Breast epithelium (tissue), 4 donors: ENCODE measurements around the gene OBSCN. TPM values are rescaled to one million over a fixed set of nuclear protein-coding genes. Genes with fewer than 3 reads are reported as not detected.

ENCODE experiments used
- DNase-seq, 2 donors: peaks; one replicate each; pipeline ENCODE4 v3.0.0-alpha.2; 2019; ENCODE audit warnings: low spot score in 2 of 2
- H3K27ac ChIP-seq, 2 donors: fragments of 200-600 bp; sonication (generic) in 1 of 2; one replicate each; pipeline ENCODE4 v1.5.1; 2016 to 2019; ENCODE audit warnings: mild to moderate bottlenecking in 1 of 2
- H3K27me3 ChIP-seq, 2 donors: fragments of 200-600 bp; sonication (generic) in 1 of 2; one replicate each; pipeline versions ENCODE4 v1.5.1 to v1.6.0; 2017 to 2019; ENCODE audit warnings: control low read depth in 1 of 2, mild to moderate bottlenecking in 1 of 2
- H3K36me3 ChIP-seq: fragments of 200-600 bp; one replicate; pipeline ENCODE4 v1.5.1; 2019
- H3K4me1 ChIP-seq, 2 donors: fragments of 200-600 bp; sonication (generic); one replicate each; pipeline ENCODE4 v1.5.1; 2016 to 2019; ENCODE audit warnings: control low read depth in 1 of 2
- H3K4me3 ChIP-seq, 3 donors: fragments of 200-600 bp; sonication (generic); 1 replicate in 2 of 3; 2 replicates in 1 of 3; pipeline ENCODE4 v1.5.1; 2016 to 2019; ENCODE audit warnings: mild to moderate bottlenecking in 3 of 3, moderate library complexity in 2 of 3
- H3K9me3 ChIP-seq, 2 donors: fragments of 200-600 bp; sonication (generic) in 1 of 2; one replicate each; pipeline ENCODE4 v1.5.1; 2016 to 2019; ENCODE audit warnings: control low read depth in 1 of 2
- CTCF ChIP-seq, 3 donors: fragments of 450-650 bp; IDR thresholded peaks; one replicate each; pipeline ENCODE4 v1.5.1; 2016 to 2017; ENCODE audit warnings: antibody characterized with exemption in 3 of 3, mild to moderate bottlenecking in 3 of 3, moderate library complexity in 3 of 3
- POLR2A ChIP-seq: fragments of 450-650 bp; IDR thresholded peaks from one replicate; pipeline ENCODE4 v1.6.1; 2016; ENCODE audit warnings: antibody characterized with exemption, mild to moderate bottlenecking, moderate library complexity
- POLR2AphosphoS5 ChIP-seq, 3 donors: sonication (generic); formaldehyde crosslinking; IDR thresholded peaks; one replicate each; pipeline ENCODE4 v1.6.1; 2017; ENCODE audit warnings: antibody characterized with exemption in 3 of 3
- intact Hi-C: fragments of 100-400 bp; cut with DNase I; formaldehyde crosslinking; loops from one replicate; pipeline ENCODE4 v1.15.1; 2023; ENCODE audit warnings: low total_unique reads
- total RNA-seq, 3 donors: library from RNA; depleted of rRNA; stranded (reverse); fragments of >200 nt; gene quantifications; one replicate each; pipeline ENCODE4 v1.1.0, GENCODE V29; 2016

Gene OBSCN
- total RNA-seq, 3 donors from 2014 or later, result 3.0 to 40.0 (median 27.9) TPM

DNA sequence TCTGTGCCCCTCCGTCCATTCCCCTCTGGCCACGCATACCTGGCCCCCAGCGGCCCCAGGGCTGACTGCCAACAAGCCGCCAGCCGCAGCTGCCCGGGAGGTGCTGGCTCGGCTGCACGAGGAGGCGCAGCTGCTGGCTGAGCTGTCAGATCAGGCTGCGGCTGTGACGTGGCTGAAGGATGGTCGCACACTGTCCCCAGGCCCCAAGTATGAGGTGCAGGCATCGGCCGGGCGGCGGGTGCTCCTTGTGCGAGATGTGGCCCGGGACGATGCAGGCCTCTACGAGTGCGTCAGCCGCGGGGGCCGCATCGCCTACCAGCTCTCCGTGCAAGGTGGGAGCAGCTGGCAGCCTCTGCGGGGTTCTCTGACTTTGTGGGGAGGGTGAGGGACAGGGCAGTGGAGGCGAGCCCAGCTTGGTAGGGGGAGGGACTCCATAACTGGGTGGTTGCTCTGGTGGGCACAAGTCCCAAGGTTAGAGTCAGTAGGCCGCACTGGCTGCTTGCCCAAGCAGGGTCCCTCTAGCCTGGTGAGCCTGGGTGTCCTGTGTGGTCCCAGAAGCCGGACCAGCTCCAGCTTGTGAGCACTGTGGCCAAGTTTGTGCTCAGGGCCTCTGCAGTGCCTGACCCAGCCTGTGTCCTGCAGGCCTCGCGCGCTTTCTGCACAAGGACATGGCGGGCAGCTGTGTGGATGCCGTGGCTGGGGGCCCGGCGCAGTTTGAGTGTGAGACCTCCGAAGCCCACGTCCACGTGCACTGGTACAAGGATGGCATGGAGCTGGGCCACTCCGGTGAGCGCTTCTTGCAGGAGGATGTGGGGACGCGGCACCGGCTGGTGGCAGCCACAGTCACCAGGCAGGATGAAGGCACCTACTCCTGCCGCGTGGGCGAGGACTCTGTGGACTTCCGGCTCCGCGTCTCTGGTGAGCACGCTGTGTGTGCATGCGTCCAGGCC lies 8.8 kb downstream of the OBSCN start:
- intact Hi-C loops, result no loop called here
- no peak overlapping the region for H3K27ac ChIP-seq
- H3K9me3 ChIP-seq, result peaks cover 0 to 3% of the 10 kb centered on the region in 2 donors
- no peaks in the 10 kb centered on the region for H3K36me3 ChIP-seq
- H3K4me1 ChIP-seq, result no peaks in the 10 kb centered on the region
- H3K4me3 ChIP-seq, result no peak overlapping the region
- TF ChIP-seq CTCF (IDR thresholded peaks at IDR 0.05), result no peak
- no peak for TF ChIP-seq POLR2A
- no peak for TF ChIP-seq POLR2AphosphoS5 (IDR thresholded peaks at IDR 0.05)
- H3K27me3 ChIP-seq, result no peaks in the 10 kb centered on the region
- DNase-seq, result no peak

GRCh38 chr1:228217551-228218344 lies 9.9 kb downstream of the OBSCN start:
- intact Hi-C loops, result no loop called here
- Histone ChIP-seq H3K27ac (no peak overlapping the region), H3K4me3 (no peak overlapping the region), H3K27me3 (no peaks in the 10 kb centered on the region), H3K36me3 (no peaks in the 10 kb centered on the region), H3K9me3 (no peaks in the 10 kb centered on the region), H3K4me1 (no peaks in the 10 kb centered on the region)
- peak in 1 of 3 donors; percentile 13 for TF ChIP-seq CTCF (IDR thresholded peaks at IDR 0.05)
- no peak for TF ChIP-seq POLR2A
- no peak for TF ChIP-seq POLR2AphosphoS5 (IDR thresholded peaks at IDR 0.05)
- peak in 1 of 2 donors; percentile 11 for DNase-seq

GRCh38 chr1:228218513-228219244 lies 10.8 kb downstream of the OBSCN start:
- H3K27me3 ChIP-seq, result no peaks in the 10 kb centered on the region
- intact Hi-C loops, result no loop called here
- DNase-seq, result no peak

GRCh38 chr1:228219245-228219961 lies 11.6 kb downstream of the OBSCN start:
- DNase-seq, result peak in 1 of 2 donors; percentile 11
- no peaks in the 10 kb centered on the region for H3K4me1 ChIP-seq
- H3K27ac ChIP-seq, result no peak overlapping the region
- no peak overlapping the region for H3K4me3 ChIP-seq
- intact Hi-C loops, result no loop called here
- H3K27me3 ChIP-seq, result no peaks in the 10 kb centered on the region
- H3K9me3 ChIP-seq, result peaks cover 2 to 6% of the 10 kb centered on the region in 2 donors
- TF ChIP-seq POLR2AphosphoS5 (IDR thresholded peaks at IDR 0.05) (no peak), CTCF (IDR thresholded peaks at IDR 0.05) (no peak), POLR2A (no peak)
- H3K36me3 ChIP-seq, result no peaks in the 10 kb centered on the region

More at GRCh38 chr1:228218513-228219244, 10.8 kb downstream of the OBSCN start:
- no peak for TF ChIP-seq CTCF (IDR thresholded peaks at IDR 0.05)
- no peak overlapping the region for H3K4me3 ChIP-seq
- no peaks in the 10 kb centered on the region for H3K4me1 ChIP-seq
- no peaks in the 10 kb centered on the region for H3K36me3 ChIP-seq
- no peaks in the 10 kb centered on the region for H3K9me3 ChIP-seq
- H3K27ac ChIP-seq, result no peak overlapping the region
